ENCODE results near the gene APBB3. TPM values are rescaled to one million over a fixed set of nuclear protein-coding genes. Genes with fewer than 3 reads are reported as not detected.

Gene APBB3
- total and polyA plus RNA-seq, 8 donors, result 8.1 to 51.0 (median 15.4) TPM

DNA sequence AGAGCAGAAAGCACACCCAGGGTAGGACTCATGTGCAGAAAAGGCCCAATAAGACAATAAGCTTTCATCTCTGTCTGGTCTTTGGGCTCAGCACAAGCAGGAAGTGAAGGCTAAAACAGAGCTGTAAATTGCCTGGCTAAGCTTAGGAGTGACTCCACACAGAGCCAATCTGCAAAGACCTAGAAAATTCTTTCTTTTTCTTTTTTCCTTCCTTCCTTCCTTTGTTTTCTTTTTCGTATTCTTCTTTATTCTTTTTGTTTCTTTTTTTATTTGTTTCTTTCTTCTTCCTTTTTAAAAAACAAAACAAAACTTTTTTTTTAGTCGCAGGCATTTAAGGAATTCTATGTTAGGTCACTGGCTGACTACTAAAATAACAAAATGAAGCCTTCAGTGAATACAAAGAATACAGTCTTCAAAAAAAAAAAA lies 12.4 kb upstream of the APBB3 start:
- Histone ChIP-seq H3K9me3 (no peaks in the 10 kb centered on the region), H3K27ac (peak overlapping the region in 1 of 4 donors; percentile 13), H3K4me3 (no peak overlapping the region), H3K4me1 (no peaks in the 10 kb centered on the region), H3K36me3 (no peaks in the 10 kb centered on the region), H3K27me3 (no peaks in the 10 kb centered on the region)
- WGBS, 2 donors, result 64 to 77% methylated on average over 2 of the region's 2 CpGs
- ATAC-seq, result peak in 1 of 4 donors; percentile 58
- TF ChIP-seq, protein P1, sequence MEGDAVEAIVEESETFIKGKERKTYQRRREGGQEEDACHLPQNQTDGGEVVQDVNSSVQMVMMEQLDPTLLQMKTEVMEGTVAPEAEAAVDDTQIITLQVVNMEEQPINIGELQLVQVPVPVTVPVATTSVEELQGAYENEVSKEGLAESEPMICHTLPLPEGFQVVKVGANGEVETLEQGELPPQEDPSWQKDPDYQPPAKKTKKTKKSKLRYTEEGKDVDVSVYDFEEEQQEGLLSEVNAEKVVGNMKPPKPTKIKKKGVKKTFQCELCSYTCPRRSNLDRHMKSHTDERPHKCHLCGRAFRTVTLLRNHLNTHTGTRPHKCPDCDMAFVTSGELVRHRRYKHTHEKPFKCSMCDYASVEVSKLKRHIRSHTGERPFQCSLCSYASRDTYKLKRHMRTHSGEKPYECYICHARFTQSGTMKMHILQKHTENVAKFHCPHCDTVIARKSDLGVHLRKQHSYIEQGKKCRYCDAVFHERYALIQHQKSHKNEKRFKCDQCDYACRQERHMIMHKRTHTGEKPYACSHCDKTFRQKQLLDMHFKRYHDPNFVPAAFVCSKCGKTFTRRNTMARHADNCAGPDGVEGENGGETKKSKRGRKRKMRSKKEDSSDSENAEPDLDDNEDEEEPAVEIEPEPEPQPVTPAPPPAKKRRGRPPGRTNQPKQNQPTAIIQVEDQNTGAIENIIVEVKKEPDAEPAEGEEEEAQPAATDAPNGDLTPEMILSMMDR (IDR thresholded peaks at IDR 0.05), result no peak
- intact Hi-C loops (cut with DNase I), result no loop called here
- no peak for DNase-seq
- no peak for FAIRE-seq

DNA sequence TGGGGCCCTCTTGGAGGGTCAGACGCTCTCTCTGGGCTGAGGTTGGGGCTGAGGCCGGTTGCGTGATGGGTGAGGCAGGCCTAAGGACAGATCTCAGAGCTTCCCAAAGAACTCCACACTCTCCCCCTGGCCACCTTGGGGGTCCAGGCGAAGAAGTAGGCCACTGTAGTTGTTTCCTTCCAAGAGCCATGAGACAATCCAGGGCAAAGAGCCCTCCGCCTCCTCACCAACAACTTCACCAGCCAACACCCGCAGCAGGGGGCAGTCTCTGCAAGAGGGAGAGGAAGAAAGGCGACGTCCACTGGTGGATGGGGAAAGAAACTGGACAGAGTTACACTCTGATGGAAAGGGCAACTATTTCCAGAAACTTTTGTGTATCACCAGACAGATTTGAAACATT lies 10.9 kb upstream of the APBB3 start:
- H3K36me3 ChIP-seq, result no peaks in the 10 kb centered on the region

DNA sequence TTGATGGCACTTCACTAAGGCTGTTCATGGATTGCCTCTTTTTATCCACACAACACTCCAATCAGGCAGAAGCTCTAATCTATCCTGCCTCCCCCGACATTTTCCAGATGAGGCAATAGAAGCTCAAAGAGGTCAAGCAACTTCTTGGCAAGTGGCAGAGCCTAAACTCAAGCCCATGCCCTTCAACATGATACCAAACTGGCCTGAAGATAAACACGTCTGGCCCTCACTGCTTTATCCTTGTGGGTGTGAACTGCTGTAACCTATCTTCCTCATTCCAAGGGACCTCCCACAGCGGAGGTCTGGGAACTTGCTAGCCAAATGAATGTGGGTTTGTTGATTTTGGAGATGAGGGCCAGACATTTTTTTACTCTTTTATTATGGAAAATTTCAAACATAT lies 9.8 kb upstream of the APBB3 start:
- Histone ChIP-seq H3K36me3 (no peaks in the 10 kb centered on the region), H3K27me3 (no peaks in the 10 kb centered on the region), H3K4me1 (no peaks in the 10 kb centered on the region), H3K27ac (peak overlapping the region in 2 of 4 donors; percentile 2 to 37), H3K9me3 (no peaks in the 10 kb centered on the region), H3K4me3 (no peak overlapping the region)
- 22 to 27% methylated on average over 3 of the region's 3 CpGs for WGBS, 2 donors
- ATAC-seq, result peak in 3 of 4 donors; percentile 54 to 62 (median 61)
- no peak for FAIRE-seq
- DNase-seq, result no peak
- TF ChIP-seq, protein P1 (IDR thresholded peaks at IDR 0.05), result no peak
- intact Hi-C loops (cut with DNase I), result no loop called here

More for the DNA sequence above, 10.9 kb upstream of the APBB3 start:
- FAIRE-seq (no peak), ATAC-seq (peak in 3 of 4 donors; percentile 66 to 86 (median 85)), DNase-seq (no peak)
- TF ChIP-seq, protein P1 (IDR thresholded peaks at IDR 0.05), result no peak
- Histone ChIP-seq H3K27ac (no peak overlapping the region), H3K27me3 (no peaks in the 10 kb centered on the region), H3K4me3 (no peak overlapping the region), H3K4me1 (no peaks in the 10 kb centered on the region), H3K9me3 (no peaks in the 10 kb centered on the region)
- 81 to 83% methylated on average over 8 of the region's 8 CpGs for WGBS, 2 donors
- intact Hi-C loops (cut with DNase I), result no loop called here

DNA sequence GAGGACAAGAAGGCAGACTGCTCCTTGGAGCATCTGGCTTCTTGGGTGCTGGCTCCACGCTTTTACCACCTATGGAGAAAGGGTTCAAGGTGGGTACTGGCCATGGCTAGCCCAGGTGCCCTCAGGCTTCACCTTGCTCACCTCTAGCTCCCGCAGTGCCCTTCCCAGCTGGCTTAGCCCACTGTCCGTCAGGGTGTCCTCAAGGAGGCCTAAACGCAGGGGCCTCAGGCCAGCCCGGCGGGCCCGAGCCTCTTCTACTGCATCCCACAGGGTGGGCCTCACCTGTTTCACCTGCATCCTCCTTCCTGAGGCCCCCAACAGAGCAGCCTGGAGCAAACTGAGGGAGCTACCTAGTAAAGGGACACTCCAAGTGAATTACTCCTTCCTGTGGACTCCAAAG lies 9.3 kb upstream of the APBB3 start:
- H3K4me1 ChIP-seq, result no peaks in the 10 kb centered on the region
- peak overlapping the region in 2 of 4 donors; percentile 2 to 37 for H3K27ac ChIP-seq
- no peak for ATAC-seq
- no peak for DNase-seq
- H3K27me3 ChIP-seq, result no peaks in the 10 kb centered on the region
- 93 to 95% methylated on average over 7 of the region's 7 CpGs for WGBS, 2 donors
- FAIRE-seq, result no peak
- intact Hi-C loops (cut with DNase I), result no loop called here
- no peak overlapping the region for H3K4me3 ChIP-seq
- no peaks in the 10 kb centered on the region for H3K9me3 ChIP-seq
- H3K36me3 ChIP-seq, result no peaks in the 10 kb centered on the region
- TF ChIP-seq, protein P1 (IDR thresholded peaks at IDR 0.05), result no peak

DNA sequence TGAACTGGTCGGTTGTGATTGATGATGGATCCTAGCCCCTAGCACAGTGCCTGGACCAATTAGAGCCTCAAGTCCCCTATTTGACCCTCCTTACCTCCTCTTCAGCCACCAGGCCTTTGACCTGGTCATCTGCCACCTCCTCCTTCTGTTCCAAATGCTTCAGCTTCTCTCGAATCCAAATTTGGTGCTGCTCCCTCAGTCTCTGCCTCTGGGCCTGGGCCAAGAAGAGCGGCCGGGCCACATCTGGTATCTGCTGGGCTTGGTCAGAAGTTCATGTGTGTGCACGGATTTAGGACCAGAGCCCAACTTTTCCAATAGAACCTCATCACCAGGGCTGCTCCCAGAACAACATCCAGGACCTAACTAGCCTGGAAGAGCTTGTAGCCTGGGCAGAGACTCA lies 6.7 kb upstream of the APBB3 start:
- Histone ChIP-seq H3K4me1 (no peaks in the 10 kb centered on the region), H3K27me3 (no peaks in the 10 kb centered on the region), H3K36me3 (peaks cover 0 to 10% (median 9%) of the 10 kb centered on the region in 3 donors), H3K4me3 (no peak overlapping the region), H3K9me3 (no peaks in the 10 kb centered on the region), H3K27ac (no peak overlapping the region)
- no peak for DNase-seq
- intact Hi-C loops (cut with DNase I), result no loop called here
- no peak for FAIRE-seq
- TF ChIP-seq, protein P1 (IDR thresholded peaks at IDR 0.05), result no peak
- no peak for ATAC-seq
- 75 to 85% methylated on average over 5 of the region's 5 CpGs for WGBS, 2 donors
